B cell (primary cell): ENCODE data around the gene KCNH1. TPM values are rescaled to one million over a fixed set of nuclear protein-coding genes. Genes with fewer than 3 reads are reported as not detected.

ENCODE experiments used
- ATAC-seq: fragments of 200-7000 bp; cut with Tn5 transposase; one replicate; pipeline ENCODE4 v1.10.0; 2021; ENCODE audit warnings: low read depth, mild to moderate bottlenecking, moderate number of reproducible peaks, moderate library complexity
- CTCF ChIA-PET: fragments of 350-600 bp; sonication (Branson Sonifier 250); formaldehyde crosslinking; loops from one replicate; lab custom pipeline; 2021; ENCODE audit warnings: antibody characterized with exemption, inconsistent platforms; lab: Charles Lee
- POLR2A ChIA-PET: fragments of 350-600 bp; sonication (Branson Sonifier 250); formaldehyde crosslinking; loops from one replicate; lab custom pipeline; 2021; ENCODE audit warnings: antibody characterized with exemption; lab: Charles Lee
- DNase-seq: peaks from one replicate; pipeline ENCODE4 v3.0.0; 2013
- H2AFZ ChIP-seq: 2 replicates; pipeline ENCODE4 v1.6.1; 2012; ENCODE audit warnings: mild to moderate bottlenecking, low read depth, low read length; ENCODE audit not compliant: insufficient read depth, poor library complexity, severe bottlenecking
- H3K27ac ChIP-seq, 2 donors: 1 replicate in 1 of 2; 2 replicates in 1 of 2; pipeline ENCODE4 v1.5.1; 2012 to 2013; ENCODE audit warnings: low read length in 2 of 2, mild to moderate bottlenecking in 2 of 2, moderate library complexity in 1 of 2
- H3K27me3 ChIP-seq, 4 experiments: fragments of 200-600 bp in 1 of 4; sonication (generic) in 1 of 4; replicated peaks in 1 of 4; 1 replicate in 2 of 4; 2 replicates in 2 of 4; pipeline versions ENCODE4 v1.6.1 to v1.7.0; 2013 to 2016; ENCODE audit warnings: low read length in 3 of 4, mild to moderate bottlenecking in 2 of 4, mixed read lengths in 1 of 4, moderate library complexity in 1 of 4; ENCODE audit not compliant: insufficient read depth in 4 of 4, control insufficient read depth in 3 of 4; ENCODE audit errors: control extremely low read depth in 1 of 4
- H3K36me3 ChIP-seq, 2 experiments: replicated peaks in 1 of 2; 1 replicate in 1 of 2; 2 replicates in 1 of 2; pipeline versions ENCODE4 v1.6.1 to v1.7.1; 2013; ENCODE audit warnings: low read length in 1 of 2; ENCODE audit not compliant: insufficient read depth in 2 of 2, control insufficient read depth in 1 of 2; ENCODE audit errors: control extremely low read depth in 1 of 2, extremely low read depth in 1 of 2
- H3K4me1 ChIP-seq, 2 donors: fragments of 200-600 bp in 1 of 2; sonication (generic) in 1 of 2; 1 replicate in 1 of 2; 2 replicates in 1 of 2; pipeline versions ENCODE4 v1.5.1 to v1.6.1; 2013 to 2017; ENCODE audit warnings: low read length in 2 of 2; ENCODE audit not compliant: control insufficient read depth in 2 of 2, insufficient read depth in 2 of 2
- H3K4me2 ChIP-seq: replicated peaks from 2 replicates; pipeline ENCODE3; 2012; ENCODE audit warnings: mild to moderate bottlenecking, low read depth, low read length; ENCODE audit not compliant: poor library complexity, severe bottlenecking
- H3K4me3 ChIP-seq, 5 experiments: fragments of 200-600 bp in 1 of 5; sonication (generic) in 1 of 5; 1 replicate in 3 of 5; 2 replicates in 2 of 5; pipeline versions ENCODE4 v1.5.1 to v1.7.0; 2011 to 2016; ENCODE audit warnings: low read length in 4 of 5, mild to moderate bottlenecking in 4 of 5, low read depth in 2 of 5, control low read depth in 1 of 5, moderate library complexity in 1 of 5; ENCODE audit not compliant: insufficient read depth in 1 of 5; ENCODE audit errors: control extremely low read depth in 1 of 5, extremely low read depth in 1 of 5
- H3K79me2 ChIP-seq: fragments of 200-600 bp; sonication (generic); one replicate; pipeline ENCODE4 v1.6.0; 2016; ENCODE audit warnings: low read length; ENCODE audit not compliant: control insufficient read depth, insufficient read depth
- H3K9ac ChIP-seq: fragments of 200-600 bp; sonication (generic); 2 replicates; pipeline ENCODE4 v1.6.1; 2017; ENCODE audit warnings: mild to moderate bottlenecking, low read length, moderate library complexity
- H3K9me3 ChIP-seq, 3 donors: one replicate each; pipeline versions ENCODE4 v1.6.1 to v1.7.1; 2013; ENCODE audit warnings: low read length in 2 of 3; ENCODE audit not compliant: control insufficient read depth in 2 of 3, insufficient read depth in 1 of 3; ENCODE audit errors: control extremely low read depth in 1 of 3
- H4K20me1 ChIP-seq: 2 replicates; pipeline ENCODE4 v1.6.0; 2012; ENCODE audit warnings: mild to moderate bottlenecking, low read length; ENCODE audit not compliant: insufficient read depth, control insufficient read depth, poor library complexity, severe bottlenecking
- H3K27ac Mint-ChIP-seq: one replicate; pipeline ENCODE4 v1.8.0; 2021; ENCODE audit warnings: mixed read lengths
- H3K27me3 Mint-ChIP-seq: one replicate; pipeline ENCODE4 v1.8.0; 2021; ENCODE audit warnings: mixed read lengths
- H3K4me1 Mint-ChIP-seq: one replicate; pipeline ENCODE4 v1.8.0; 2021; ENCODE audit warnings: mixed read lengths
- H3K4me3 Mint-ChIP-seq: one replicate; pipeline ENCODE4 v1.8.0; 2021; ENCODE audit warnings: mixed read lengths
- H3K9me3 Mint-ChIP-seq: one replicate; pipeline ENCODE4 v1.8.0; 2022; ENCODE audit warnings: mixed read lengths; ENCODE audit not compliant: insufficient read depth
- CTCF ChIP-seq: fragments of 200-600 bp; IDR thresholded peaks from one replicate; pipeline ENCODE4 v1.8.0; 2022; ENCODE audit warnings: antibody characterized with exemption, mild to moderate bottlenecking
- EZH2 ChIP-seq: IDR thresholded peaks from 2 replicates; pipeline ENCODE4 v1.6.1; 2012; ENCODE audit warnings: borderline replicate concordance, low read depth, mild to moderate bottlenecking, moderate library complexity, low read length; ENCODE audit not compliant: insufficient read depth, poor library complexity, severe bottlenecking
- WGBS: methylation state at CpG from one replicate; pipeline ENCODE4 v1.1.5; 2013; ENCODE audit warnings: missing lambda C conversion rate; ENCODE audit not compliant: insufficient coverage; 5-methylcytosine and 5-hydroxymethylcytosine counted together
- intact Hi-C: fragments of 100-400 bp; cut with micrococcal nuclease; formaldehyde crosslinking; loops from one replicate; pipeline ENCODE4 v1.10.0; 2022
- polyA plus RNA-seq: library from polyadenylated mRNA; depleted of rRNA; stranded (reverse); fragments of >200 nt; gene quantifications from 2 replicates; pipeline ENCODE4 v1.2.3, GENCODE V29; 2012
- total RNA-seq, 2 donors: library from RNA; stranded (reverse); fragments of 120-200 nt in 1 of 2; gene quantifications; 1 replicate in 1 of 2; 2 replicates in 1 of 2; pipeline versions ENCODE4 v1.2.3 to v1.2.4, GENCODE V29; 2013 to 2022

The KCNH1 gene
- total and polyA plus RNA-seq, 2 donors (not counting 1 experiment from before 2014, with no cell fraction given): not detected

GRCh38 chr1:211127166-211127565 is 6.8 kb downstream of the KCNH1 start:
- no peak for ATAC-seq
- no peaks in the 10 kb centered on the region for H3K79me2 ChIP-seq
- ChIA-PET POLR2A (no interaction called here), CTCF (no interaction called here)
- H3K4me2 ChIP-seq: no peak overlapping the region
- Mint-ChIP-seq H3K4me1 (no peaks in the 10 kb centered on the region), H3K4me3 (no peak overlapping the region), H3K27ac (no peak overlapping the region), H3K9me3 (no peaks in the 10 kb centered on the region), H3K27me3 (peaks cover 45% of the 10 kb centered on the region)
- no peak for DNase-seq
- no peak overlapping the region for H3K27ac ChIP-seq
- H4K20me1 ChIP-seq: no peaks in the 10 kb centered on the region
- peaks cover 0 to 3% (median under 1%) of the 10 kb centered on the region in 4 experiments for H3K27me3 ChIP-seq
- no peak overlapping the region for H3K4me3 ChIP-seq
- H3K4me1 ChIP-seq: no peaks in the 10 kb centered on the region
- no peak overlapping the region for H3K9ac ChIP-seq
- no peaks in the 10 kb centered on the region for H3K36me3 ChIP-seq
- TF ChIP-seq CTCF: no peak
- intact Hi-C loops: no loop called here
- H2AFZ ChIP-seq: no peak overlapping the region
- 78% methylated on average over 2 of the region's 4 CpGs for WGBS
- no peaks in the 10 kb centered on the region for H3K9me3 ChIP-seq

GRCh38 chr1:211126622-211127021 is 7.3 kb downstream of the KCNH1 start:
- no peaks in the 10 kb centered on the region for H4K20me1 ChIP-seq
- H3K4me1 Mint-ChIP-seq: no peaks in the 10 kb centered on the region
- TF ChIP-seq CTCF: no peak
- no peak for TF ChIP-seq EZH2
- H3K36me3 ChIP-seq: no peaks in the 10 kb centered on the region
- H3K9me3 ChIP-seq: no peaks in the 10 kb centered on the region
- WGBS: no CpG with 5 or more reads among the region's 2 CpGs
- H2AFZ ChIP-seq: no peak overlapping the region
- no peaks in the 10 kb centered on the region for H3K79me2 ChIP-seq
- no peak for DNase-seq
- H3K27me3 ChIP-seq: no peaks in the 10 kb centered on the region
- H3K4me3 ChIP-seq: no peak overlapping the region
- no peak overlapping the region for H3K4me2 ChIP-seq
- peaks cover 43% of the 10 kb centered on the region for H3K27me3 Mint-ChIP-seq
- H3K27ac Mint-ChIP-seq: no peak overlapping the region
- H3K4me3 Mint-ChIP-seq: no peak overlapping the region
- H3K4me1 ChIP-seq: no peaks in the 10 kb centered on the region
- POLR2A ChIA-PET: interaction anchor here (0.7 kb wide), 1 partner anchor 9 kb away, joined by 8 read pairs; no protein-coding TSS in a partner anchor
- CTCF ChIA-PET: no interaction called here
- H3K9ac ChIP-seq: no peak overlapping the region
- intact Hi-C loops: no loop called here
- H3K9me3 Mint-ChIP-seq: no peaks in the 10 kb centered on the region
- no peak overlapping the region for H3K27ac ChIP-seq
- ATAC-seq: no peak
